NOMO-1 treated with dmso at 0.1 percent for 144 hours (cell line): ENCODE measurements around the gene ATP2B2.

Experiments used
- DNase-seq: peaks from one replicate; lab custom pipeline; 2025; ENCODE audit not compliant: unreplicated experiment; lab: John Stamatoyannopoulos, UW

Gene ATP2B2

DNA sequence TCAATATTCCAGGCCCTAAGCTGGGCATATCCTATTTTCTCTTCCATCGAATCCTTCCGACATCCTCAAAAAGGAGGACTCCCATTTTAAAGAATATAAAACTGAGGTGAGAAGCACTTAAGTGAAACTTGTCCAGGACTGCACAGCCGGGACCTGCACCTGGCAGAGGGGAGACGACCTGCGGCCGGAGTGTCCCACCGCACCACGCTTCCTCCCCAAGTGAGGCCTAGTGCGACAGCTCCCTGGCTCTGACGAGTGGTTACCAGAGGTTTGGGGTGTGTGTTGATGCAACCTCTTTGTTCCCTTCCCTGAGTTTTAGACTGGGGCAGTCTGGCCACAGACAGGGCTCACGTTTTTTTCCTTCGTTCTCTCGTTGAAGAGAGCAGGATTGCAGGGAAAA is 24.9 kb upstream of the ATP2B2 start:
- DNase-seq, result no peak

DNA sequence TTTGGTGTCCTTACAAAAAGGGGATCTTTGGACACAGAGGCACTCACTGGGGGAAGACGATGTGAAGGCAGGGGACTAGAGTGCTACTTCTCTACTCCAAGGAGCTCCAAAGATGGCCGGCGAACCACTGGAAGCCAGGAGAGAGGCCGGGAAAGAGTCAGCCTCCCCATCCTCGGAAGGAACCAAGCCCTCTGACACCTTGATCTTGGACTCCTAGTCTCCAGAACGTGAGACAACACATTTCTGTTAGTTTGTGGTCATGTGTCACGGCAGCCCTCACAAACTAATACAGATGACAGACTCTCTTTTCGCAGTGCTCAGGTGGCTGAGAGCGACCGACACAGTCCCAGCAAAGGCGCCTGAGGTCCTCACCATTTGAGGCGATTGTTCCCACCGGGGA is 24.4 kb upstream of the ATP2B2 start:
- no peak for DNase-seq

DNA sequence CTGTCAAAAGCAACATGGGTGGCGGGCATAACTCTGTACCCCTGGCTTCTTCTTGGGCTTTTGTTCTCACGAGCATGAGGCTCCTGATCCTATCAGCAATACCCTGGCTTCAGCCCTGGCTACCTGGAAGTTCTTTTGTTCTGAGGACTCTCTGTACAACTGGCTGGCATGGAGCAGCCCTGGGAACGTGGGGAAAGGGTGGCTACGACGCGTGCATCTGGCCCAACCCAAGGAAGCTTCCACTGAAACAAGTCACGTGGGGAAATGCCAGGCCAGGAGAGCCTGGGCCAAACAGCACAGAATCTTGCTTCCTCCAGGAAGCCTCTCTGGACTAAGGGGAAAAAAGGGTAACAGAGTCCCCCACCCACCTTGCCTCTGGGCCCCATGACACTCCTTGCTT is 22.7 kb upstream of the ATP2B2 start:
- no peak for DNase-seq

DNA sequence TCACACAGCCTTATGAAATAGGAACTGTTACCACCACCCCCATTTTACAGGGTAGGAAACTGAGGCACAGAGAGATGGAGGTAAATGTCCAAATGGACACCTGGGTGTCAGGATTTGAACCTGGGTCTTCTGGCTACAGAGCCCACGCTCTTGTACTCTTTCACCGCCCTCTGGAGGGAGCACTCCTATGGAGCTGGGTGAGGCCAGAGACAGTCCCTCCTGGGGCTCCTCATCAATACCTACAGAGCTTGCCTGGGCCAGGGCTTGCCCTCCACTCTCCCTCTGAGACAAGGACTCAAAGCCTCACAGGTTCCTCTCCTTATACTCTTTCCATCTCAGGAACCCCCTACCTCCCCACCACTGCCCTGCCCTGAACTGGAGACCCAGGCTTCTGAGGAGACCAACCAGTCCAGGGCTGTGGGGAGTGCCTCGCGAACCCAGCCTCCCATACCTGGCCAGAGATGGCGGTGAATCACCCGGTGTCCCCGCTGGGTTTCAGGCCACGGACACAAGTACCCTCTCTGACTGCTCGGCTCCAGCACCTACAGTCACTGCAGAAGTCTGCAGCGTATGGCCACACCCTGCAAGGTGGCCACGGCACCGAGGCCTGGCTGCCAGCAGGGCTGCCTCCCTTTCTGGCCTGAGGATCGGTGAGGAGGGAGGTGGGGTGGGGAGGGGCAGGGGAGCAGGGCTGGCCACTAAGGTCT is 22.1 kb upstream of the ATP2B2 start:
- DNase-seq, result no peak

DNA sequence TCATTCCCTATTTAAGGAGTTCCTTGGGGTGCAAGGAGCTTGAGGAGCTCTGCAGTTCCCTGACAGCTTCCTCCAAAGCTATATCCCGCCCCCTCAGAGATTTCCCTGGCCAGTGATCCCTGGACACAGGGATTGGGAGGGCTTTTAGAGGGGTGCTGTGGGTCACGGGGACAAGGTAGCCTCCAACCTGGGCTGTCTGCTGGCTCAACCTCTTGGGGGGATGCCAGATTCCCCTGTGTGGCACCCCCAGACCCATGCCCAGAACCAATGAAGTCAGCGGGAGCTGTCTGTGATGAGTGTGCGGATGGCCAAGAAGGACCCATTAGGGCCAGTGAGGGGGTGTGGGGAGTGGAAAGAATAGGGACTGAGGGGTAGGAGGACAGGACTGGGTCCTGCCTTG is 21.0 kb upstream of the ATP2B2 start:
- DNase-seq, result no peak

DNA sequence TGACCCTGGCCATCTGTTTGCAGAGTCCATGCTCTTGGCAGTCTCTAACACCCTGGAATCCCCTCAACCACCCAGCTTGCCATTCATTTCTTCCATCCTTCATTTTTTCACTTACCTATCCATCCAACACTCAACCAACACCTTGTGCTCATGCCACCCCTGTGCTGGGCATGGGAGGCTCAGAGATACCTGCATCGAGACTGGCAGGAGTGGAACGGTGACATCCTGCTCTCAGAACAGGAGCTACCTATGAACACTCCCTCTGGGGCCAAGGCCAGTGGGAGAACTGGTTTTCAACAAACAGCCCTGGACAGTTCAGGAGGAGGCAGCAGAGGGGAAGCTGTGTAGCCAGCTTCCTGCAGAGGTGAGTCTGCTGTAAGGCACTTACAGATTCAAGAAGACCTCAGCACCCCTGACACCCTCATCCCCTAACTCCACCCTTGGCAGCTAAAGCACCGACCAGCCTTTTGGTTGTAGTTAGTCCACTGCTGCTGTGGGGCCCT is 19.5 kb upstream of the ATP2B2 start:
- DNase-seq, result no peak

DNA sequence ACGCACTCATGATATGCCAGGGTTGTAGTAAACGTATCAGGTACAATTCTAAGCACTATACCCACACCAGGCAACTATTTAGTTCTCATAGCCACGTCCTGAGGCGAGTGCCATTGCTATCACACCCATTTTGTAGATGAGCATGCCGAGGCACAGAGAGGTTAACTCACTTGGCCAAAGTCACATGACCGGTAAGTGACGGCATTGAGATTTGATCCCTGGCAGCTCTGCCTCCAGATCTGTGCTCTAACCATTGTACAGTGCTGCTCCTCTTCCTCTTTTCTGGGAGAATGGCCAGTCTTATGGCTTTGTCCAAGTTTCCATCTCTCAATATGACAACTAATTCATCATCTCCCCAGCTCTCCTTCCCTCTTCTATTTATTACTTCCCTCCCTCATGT is 18.9 kb upstream of the ATP2B2 start:
- DNase-seq, result no peak

DNA sequence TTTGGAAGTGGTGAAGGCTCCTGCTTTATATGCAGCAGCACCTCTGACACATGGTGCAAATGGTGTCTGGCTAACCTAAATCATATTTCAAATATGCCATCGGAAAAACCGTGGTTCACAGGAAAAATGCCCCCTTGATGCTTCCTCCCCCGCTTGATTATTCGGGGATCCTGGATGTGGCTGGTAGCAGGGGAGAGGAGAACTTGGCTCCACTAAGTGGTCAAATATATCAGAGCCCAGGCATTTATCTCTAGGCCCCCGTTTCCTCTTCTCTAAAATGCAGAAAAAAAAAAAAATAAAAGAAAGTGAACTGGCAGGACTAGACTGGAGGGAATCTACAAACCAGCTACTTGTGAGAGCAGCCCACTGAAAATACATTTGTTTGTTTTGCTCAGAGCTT is 18.2 kb upstream of the ATP2B2 start:
- no peak for DNase-seq

DNA sequence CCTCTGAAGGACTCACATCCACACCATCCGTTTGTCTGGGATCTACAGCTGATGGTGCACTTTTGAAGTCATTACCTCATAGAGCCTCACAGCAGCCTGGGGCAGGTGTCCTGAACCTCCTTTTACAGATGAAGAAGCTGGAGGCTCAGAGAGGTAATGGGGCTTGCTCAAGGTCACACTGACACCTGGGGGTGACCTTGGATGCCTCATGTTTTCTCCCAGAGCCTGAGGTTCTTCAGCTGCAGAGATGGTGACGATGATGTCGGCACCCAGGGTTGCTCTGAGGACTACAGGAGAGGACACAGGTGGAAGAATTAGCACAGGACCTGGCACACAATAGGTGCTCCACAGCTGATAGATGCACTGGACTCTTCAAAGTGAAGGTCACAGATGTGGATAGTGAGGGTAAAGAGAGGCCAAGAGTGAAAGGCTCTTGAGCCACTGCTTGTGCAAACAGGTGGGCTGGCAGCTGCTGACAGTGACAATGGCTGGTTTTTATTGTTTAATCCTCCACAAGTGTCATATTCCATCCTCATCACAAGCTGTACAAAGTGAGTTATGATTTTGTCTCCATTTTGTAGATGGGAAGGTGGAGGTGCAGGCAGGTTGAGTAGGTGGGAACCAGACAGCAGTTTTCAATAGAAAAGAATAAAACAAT is 17.4 kb upstream of the ATP2B2 start:
- DNase-seq, result no peak

DNA sequence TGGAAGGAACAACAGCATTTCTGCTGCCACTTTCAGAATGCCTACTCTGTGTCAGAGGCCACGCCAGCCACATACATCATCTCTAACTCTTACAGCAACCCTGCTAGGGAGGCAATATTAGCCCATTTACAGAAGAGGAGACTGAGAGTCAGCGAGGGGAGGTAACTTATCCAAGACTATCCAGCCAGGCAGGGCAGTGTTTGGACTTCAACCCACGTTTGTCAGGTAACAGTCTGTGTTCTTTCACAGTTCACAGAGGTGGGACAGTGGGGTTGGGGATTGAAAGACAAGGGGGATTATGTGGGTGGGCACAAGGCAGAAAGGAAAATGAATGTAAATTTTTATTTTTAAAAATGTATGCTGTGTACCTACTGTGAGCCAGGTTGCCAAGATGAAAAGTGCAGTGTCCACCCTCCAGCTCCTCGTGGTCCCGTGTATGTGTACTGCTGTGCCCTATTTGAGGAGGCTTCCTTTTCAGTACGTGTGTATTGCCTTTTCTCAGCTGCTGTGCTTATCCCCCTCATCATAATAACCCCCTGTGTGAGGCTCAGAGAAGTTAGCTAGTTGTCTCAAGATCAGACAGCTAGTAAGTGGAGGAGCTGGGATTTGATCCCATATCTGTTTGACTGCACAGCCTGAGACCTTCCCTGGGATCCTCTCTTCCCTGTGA is 16.5 kb upstream of the ATP2B2 start:
- DNase-seq, result no peak

DNA sequence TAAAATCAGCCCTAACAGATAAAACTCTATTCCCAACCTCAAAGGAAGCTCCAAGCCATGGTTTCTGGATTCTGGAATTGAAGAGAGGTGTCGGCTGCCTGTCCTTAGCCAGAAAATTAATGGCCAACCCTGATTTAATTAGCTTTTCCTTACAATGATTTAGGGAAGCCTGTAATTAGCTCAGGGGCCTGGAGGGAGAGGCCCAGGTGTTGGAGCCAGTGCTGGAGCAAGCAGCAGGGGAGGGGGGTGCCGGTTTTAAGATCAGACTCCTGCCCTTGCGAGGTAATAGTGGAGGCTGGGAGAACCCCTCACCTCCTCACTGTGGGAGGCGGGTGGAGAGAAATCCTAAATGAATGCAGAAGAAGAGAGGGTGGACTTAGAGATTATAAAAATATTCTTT is 14.7 kb upstream of the ATP2B2 start:
- no peak for DNase-seq

DNA sequence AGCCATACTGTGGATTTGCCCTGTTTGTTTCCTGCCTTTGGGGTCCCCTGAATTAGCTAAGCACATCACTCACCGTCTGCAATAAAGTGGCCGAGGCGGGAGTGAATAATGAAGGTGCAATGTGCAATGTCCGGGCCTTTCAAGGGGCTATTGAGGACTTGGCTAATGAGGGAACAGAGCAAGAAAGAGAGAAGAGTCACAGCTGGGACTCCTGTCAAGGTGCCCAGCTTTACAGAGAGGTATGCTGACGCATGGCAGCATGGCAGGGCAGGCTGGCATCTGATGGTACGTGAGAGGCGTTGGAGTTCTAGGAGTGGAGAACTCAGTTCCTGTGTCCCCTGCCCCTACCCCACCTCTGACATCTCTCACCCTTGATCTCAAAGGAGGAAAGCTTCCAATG is 13.8 kb upstream of the ATP2B2 start:
- DNase-seq, result no peak

DNA sequence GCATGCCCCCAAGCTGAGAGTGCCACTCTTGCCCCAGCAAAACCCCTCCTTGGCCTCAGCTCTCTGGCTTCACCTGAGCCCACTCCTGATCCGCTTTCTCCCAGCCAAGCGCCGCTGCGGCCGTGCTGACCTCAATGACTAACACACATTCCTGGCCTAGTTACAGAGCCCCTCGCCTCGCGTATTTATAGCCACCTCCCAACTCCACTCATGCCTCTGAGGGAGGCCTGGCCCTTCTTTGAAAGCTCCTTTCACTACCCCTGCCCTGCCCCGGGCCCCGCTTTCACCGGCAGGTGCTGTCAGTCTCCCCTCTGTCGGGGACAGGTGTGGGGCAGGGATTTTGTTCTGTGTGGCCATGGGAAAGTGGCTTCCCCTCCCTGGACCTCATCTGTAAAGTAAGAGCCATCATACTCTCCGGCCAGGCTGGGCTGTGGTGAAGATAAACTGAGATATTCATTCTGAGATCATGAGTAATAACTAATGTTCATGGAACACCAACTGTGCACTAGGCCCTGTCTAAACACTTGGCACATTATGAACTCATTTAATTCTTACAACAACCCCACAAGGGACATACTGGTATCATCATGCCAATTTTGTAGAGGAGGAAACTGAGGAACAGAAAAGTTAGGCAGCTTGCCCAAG is 13.2 kb upstream of the ATP2B2 start:
- no peak for DNase-seq

DNA sequence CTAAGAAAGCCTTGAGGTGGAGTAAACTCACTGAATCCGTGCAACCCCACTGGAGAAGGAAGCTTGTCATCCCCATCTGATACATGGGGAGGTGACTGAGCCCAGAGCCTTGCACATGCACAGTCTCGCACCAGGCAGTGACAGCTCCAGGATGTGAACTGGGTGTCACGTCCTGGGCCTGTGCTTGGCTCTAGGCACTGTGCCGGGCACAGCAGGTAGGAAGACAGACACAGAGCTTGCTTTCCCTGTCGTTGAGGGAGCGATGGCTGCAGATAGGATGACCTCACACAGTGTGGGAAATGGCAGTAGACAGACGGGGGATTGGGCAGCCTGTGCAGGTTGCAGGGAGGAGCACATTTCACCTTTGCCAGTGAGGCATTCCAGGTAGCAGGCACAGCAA is 12.2 kb upstream of the ATP2B2 start:
- no peak for DNase-seq

DNA sequence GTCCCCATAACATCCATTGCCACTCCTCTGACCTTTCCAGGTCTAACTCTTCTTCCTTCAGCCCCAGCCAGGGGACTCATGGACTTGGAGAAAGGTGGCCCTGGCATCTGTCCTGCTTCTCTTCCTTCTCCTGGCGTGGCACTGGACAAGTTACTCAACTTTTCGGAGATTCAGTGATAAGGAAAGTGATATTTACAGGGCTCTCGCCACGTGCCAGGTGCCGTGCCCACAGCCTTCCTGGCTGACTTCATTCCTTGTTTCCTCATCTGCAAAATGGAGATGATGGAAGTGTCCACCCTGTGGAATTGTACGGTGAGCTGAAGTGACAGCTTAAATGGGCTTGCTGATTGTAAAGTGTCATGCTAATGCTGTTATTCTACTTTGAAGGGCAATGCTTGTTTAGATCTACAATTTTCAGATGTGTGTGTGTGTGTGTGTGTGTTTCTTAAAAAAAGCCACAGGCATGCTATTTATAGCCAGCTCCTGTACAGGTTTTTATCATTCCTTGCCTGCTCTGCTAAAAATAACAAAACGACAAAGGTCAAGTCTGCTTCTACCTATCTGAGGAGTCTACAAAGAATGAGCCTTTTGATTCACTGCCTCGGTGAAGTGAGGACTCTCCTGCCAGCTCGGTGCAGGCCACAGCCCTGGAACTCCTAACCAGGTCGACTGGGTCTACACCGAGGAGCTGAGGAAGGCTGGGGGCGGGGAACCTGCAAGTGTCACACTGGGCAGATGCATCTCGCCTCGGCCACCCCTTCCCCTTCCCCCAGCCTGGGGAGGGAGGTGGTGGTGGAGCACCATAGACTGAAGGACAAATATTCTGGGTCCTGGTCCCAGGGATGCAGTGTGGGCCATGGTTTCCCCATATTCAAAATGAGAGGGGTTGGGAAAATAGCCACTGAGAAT is 11.4 kb upstream of the ATP2B2 start:
- DNase-seq, result no peak

DNA sequence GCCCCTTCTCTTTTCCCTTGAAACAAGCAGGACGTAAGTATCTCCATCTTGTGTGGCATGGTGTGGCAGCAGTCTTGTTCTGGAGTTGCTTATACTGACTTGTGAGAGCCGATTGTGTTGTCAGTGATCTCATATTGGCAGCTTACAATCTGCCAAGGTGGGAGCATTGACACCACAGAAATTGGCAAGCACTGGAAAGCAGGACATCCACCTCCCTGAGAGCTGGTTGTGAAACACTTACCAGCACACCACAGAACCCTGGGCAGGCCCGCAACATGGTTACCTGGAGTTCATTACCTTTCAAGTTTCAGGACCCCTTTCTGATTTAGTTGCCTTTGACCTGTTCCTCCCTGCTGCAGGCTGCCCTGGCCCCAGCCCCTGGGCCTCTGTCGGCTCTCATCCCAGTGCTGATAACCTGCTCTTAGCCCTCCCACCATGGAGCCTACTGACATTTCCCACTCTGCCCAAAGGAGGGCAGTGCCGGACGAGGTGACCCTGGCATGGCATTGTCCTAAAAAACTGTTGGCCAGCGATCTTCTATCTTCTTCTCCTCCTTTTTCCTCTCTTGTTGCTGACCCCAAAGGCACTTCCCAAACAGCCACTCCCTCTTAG is 10.6 kb upstream of the ATP2B2 start:
- no peak for DNase-seq

DNA sequence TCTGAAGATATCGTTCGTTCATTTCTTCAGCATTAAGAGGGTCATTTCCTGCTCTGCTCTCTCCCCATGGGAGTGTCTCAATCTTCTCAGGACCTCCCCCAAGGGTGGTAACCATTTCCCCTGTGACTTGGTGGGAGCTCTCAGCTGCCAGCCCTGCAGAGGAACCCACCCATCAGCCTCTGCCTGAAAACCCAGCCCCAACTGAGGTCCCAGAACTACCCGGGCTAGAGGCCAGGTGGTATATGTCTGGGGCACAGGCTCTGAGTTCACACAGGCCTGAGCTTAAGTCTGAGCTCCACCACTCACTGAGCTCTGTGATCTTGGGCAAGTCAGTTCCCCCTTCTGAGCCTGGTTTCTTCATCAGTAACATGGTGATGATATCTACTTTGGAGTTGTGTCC is 10.0 kb upstream of the ATP2B2 start:
- DNase-seq, result no peak

DNA sequence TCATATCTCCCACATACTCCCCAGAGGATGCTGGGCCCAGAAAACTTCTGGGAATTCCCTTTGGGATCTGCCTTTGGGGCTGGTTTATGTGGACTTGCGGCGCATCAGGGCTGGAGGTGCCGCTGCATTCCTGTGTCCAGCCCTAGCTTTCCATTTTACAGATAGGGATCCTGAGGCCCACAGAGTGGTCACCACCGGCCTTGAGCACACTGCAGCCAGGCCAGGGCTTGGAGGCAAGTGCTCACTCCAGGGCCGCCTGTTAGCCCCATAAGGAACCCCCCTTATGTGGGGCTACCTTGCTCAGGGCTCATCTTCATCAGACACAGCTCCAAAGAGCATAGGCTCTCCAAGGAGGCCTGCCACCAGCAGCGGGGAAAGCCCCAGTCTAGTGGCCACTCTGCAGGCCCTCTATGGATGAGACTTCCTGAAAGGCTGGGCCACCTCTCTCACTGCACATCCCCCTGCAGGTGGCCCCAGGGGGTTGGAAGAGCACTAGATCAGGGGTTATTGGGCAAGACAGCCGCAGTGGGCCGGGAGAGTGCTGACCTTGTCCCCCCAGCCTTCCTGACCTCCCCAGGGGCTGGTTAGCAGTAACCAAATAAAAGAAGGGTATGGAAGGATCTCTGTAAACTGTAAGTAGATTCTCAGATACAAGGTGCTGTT is 9.2 kb upstream of the ATP2B2 start:
- DNase-seq, result no peak

DNA sequence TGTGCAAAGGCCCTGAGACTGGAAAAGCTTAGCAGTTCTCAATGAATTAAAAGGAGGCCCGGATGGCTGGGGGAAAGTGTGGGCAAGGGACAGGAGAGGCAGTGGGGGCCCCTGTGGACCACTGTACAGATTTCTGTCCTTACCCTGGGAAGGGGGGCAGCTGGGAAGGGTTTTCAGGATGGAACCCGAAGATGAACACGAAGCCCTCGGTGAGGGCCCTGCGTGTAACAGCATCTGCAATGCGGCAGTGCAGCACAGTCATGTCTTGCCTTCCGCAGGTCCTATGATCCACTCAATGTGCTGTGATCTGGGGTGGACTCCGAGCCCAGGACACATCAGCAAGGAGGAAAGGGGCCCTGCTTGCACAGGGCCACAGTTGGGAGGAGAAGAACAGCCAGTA is 7.9 kb upstream of the ATP2B2 start:
- no peak for DNase-seq

DNA sequence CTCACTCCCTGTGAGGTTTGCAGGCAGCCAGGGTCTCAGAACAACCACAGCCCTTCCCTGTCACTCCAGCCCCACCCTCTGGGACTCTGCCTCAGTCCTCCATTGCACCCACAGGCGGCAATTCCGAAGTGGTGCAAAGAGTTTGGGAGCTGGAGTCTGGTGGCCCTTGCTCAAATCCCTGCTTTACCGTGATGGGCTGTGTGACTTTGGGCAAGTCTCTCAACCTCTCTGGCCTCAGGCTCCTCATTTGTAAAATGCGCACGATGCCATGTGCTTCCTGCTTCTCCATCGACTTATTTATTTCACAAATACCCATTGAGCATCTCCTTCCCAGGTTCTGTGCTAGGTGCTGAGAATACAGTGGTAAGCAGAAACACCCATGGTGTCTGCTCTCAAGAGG is 7.3 kb upstream of the ATP2B2 start:
- no peak for DNase-seq
